Stimulated activated CD8-positive, alpha-beta memory T cell treated with anti-CD3 and anti-CD28 coated beads, Interleukin-12 subunit alpha, Interleukin-12 subunit beta, amount 100 ng/mL, for 24 hours (primary cell): ENCODE data around the gene COLQ.
"Not testable (repeated sequence)": the region's sequence is repeated elsewhere in the genome, so short reads cannot be mapped to it uniquely, and the experiment has no call there.

Experiments used
- DNase-seq: peaks from one replicate; pipeline ENCODE4 v3.0.0-alpha.2; 2020; ENCODE audit errors: extremely low read depth

Gene COLQ

DNA sequence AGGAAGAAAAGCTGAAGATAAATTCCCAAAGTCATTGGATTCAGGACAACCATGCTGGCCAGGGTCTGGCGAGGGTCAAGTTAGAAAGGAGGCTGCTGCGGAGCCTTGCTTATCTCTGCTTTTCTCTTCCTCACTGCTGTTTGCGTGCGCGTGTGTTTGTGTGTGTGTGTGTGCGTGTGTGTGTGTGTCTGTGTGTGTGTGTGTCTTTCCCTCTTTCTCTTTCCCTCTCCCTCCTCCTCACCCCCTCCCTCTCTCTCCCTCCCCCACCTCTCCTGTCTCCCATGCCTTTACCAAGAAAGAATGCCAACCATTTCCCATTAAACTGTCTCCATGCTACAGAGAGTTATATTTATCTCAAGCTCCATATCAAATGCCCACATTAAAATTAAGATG lies at the start of gene COLQ:
Gene COLQ (minus strand): TSS at position 134 of the 393 bp plus-strand sequence. CDS start 81 bp downstream, at position 53.
- DNase-seq, result no peak

DNA sequence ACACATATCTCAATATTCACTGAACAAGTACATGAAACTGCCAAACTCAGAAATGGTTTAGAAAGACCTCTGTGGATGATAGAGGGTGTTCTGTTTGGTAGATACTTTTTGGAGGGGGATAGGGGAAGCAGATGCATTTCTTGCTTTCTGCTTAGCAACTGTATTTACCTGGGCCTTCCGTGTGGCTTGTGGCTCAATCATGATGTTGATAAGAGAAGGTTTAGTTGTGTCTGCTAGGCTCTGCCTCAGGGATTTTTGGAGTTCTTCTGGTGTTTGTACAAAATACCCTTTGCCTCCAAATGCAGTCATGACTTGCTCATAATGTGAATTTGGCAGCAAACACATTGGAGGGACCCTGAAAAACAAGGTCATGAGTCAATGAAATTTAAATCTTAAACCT lies 41.7 kb upstream of the COLQ start:
- DNase-seq, result no peak

DNA sequence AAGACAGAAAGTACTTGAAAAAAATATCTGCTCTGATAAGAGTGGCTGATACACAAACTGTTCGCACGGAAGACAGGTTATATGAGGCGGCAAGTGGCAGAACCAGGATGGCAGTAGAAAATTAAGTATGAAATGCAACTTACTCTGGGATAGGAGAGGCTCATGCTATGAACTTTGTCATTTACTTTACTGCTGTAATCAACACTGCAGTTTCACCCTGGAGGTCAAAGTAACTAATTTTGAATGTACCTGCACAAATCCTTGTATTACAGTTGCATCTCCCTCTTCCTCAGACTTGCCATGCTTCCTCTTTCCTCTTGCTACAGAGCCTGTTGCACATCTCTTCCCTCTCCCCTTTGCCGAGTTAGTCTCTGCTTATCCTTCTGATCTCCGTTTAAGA lies 41.1 kb upstream of the COLQ start:
- DNase-seq, result no peak

DNA sequence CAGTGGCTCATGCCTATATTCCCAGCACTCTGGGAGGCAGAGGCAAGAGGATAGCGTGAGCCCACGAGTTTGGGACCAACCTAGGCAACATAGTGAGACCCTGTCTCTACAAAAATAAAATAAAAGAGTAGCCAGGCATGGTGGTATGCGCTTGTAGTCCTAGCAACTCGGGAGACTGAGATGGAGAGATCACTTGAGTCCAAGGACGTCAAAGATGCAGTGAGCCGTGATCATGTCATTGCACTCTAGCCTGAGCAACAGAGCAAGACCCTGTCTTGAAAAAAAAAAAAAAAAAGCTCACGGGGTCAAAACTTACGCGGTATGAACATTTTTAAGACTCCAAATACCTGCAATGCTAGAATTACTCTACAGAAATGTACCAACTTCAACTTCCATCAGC lies 37.1 kb upstream of the COLQ start:
- DNase-seq, result no peak

DNA sequence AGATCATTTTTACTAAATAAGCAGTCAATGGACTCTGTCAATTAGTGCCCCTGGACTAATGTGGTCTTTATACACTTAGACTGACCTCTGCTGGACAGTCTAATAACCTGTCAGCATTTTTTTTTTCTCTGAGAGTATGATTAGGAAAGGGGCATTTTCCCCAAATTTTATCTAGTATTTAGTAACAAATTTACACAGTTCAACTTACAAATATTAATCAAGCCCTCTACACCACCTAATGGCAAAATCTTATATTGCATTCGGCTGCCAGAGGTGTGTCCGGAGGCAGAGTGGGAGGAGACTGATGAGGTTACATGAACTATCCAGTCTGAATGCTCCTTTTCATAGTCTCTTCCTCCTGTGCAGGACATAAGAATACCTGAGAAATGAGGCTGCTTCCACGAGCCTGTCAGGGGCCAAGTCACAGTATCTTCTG lies 36.0 kb upstream of the COLQ start:
- no peak for DNase-seq

DNA sequence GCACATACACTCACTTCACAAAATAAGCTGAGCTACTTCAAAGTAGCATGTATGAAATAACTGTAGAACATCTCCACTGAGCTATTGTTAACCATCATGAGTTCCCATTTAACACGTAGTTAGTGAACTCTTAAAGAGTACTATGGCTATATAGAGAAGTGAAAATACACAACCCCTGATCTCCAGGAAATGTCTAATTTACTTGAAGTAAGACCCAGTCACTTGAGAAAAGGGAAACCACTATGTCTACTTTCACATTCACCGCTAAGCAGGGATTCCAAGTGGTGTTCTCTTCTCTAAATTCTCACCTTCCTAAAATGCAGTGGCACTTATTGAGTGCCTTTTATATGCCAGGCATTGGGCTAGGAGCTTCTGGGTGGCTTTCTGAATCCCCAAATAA lies 35.0 kb upstream of the COLQ start:
- no peak for DNase-seq

DNA sequence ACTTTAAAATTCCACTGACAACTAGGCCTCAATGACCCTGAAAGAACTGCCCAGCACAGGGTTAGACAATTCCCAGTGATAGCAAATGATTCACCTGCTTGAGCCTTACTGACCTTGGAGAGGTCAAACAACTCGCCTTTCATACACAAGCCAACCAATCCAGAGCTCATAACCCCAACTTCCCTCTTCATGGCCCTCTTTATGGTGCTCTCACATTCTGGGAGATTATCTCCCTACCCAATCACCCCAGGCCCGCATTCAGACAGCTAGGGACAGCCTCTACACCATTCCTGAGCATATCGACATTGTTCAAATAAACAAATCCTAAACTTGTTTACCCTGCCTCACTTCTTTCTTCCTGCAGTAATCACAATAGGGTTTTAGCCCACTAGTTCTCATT lies 32.2 kb upstream of the COLQ start:
- DNase-seq, result no peak

DNA sequence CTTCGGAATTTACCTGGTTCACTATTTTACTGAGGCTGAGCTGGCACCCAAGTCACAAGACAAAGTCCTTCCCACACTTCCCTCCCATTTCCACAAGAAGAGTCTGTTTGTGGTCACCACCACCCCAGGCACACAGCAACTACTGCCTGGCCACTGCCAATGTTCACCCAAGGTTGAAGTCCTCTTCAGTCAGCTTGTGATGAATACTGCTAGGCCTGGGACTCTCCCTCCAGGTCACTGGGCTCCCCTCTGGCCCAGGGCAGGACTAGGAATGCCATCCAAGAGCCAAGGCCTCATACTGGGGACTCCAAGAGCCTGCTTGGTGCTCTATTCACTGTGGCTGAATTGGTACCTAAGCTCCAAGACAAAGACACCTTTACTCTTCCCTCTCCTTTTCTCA lies 30.4 kb upstream of the COLQ start:
- no peak for DNase-seq

DNA sequence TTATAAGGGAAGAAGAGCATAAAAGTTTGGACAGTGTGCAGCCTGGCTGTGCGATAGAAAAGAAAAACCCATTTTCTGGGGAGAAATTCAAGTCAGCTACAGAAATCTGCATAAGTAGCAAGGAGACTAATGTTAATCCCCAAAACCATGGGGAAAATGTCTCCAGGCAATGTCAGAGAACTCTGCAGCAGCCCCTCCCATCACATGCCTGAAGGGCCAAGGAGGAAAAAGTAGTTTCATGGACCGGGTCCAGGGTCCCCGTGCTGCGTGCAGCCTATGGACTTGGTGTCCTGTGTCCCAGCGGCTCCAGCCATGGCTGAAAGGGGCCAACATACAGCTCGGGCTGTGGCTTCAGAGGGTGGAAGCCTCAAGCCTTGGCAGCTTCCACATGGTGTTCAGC lies 28.3 kb upstream of the COLQ start:
- DNase-seq, result no peak

DNA sequence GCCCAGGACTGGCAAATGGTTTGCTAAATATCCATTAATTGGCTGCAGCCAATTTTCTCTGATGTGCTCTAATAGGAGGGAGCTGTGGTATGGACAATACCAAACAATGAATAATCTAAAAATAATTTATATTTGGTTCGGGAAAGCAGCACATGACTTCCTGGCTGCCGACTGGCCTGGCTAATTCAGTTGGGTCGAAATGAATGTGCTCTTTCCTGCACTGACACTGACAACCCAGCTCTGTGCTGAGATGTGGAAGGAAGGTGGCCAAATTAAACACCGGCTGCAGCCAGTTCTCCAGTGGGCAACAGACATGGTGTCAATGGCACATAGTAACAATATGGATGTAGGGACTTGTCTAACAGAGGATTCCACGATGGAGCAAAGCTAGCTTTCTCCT lies 21.1 kb upstream of the COLQ start:
- DNase-seq, result no peak

DNA sequence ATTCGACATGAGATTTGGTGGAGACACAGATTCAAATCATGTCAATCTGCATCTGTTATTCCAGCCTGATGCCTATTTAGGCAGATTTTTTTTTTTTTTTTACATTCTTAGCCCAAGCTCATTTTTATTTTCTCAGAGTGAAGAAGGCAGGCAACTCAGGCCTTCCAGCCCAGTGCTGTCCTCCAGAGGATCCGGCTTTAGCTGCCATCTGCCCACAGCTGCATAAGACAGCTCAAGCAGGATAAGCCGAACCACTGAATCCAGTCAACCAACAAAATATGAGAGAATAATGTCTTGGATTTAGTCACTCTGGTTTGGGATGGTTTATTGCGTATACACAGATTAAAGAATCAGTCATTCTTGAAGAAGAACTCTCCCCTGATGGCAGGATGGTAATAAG lies 19.9 kb upstream of the COLQ start:
- no peak for DNase-seq

DNA sequence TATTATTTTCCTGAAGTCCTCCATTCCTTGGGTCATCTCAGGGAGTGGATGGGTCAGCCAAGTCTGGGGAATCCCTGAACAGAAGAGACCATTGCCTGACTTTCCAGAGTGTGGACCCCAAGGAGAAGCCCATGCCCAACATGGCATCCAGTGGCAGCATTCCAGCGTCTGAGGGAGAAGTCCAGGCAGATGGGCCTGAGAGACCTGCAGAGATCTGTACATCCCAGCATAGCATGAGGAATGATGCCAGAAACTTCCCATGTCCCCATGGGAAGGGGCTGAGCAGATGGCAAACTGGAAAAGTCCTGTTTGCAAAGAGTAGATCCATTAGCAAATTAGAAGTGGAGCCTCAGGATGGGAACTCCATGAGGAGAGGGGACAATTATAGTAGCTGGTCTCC lies 17.6 kb upstream of the COLQ start:
- no peak for DNase-seq

DNA sequence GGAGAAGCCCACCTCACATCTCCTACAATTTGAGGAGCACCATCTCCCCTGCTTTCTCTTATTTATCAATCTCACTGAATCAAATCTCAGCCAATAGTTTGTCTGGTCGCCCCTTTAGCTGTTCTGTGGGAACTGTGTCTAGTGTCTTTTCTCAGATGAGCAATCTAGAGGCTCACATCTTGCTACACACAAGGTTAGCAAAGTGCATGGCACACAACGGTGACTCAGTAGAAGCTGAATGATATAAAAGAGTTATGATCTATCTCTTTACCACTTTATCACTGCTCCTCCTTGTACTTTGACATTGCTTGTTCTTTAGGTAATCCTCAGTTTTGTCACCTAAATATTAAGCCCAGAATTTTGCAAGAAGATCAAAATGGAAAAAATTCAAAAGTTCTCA lies 16.8 kb upstream of the COLQ start:
- DNase-seq, result no peak

DNA sequence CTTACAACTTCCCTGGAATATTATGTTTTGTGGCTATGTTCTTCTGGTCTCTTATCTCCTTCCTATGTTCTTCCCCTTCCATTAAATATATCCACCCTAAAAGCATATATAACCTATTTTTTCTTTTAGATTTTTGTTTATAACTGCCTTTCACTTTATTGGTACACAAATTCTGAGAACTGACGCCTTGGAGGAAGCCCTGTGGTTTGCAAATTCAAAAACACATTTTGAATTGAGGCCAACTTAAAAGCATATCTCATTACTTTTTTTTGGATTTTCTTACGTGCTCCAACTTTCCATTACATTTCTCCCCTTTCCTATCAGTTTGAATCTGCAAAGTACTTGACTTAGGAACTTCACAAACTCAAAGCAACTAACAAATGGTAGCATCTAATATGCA lies 15.3 kb upstream of the COLQ start:
- DNase-seq, result no peak

DNA sequence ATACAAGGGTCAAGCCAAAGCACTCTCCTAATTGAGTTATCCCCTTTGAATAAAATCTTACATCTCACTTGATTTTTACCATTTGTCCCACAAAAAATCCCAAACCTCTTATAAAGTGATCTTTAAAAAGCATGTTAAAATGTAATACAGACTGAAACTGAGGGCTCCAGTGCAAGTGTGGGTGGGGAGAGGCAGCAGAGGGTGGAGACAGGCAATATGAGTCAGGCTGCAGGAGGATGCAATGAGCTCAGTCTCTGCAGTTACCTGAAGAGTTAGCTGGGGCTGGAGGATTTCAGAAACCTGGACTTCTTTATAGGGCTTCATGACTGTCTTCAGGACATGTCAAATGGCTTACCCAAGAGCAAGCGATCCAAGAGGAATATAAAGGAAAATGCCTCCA lies 14.2 kb upstream of the COLQ start:
- DNase-seq, result no peak

DNA sequence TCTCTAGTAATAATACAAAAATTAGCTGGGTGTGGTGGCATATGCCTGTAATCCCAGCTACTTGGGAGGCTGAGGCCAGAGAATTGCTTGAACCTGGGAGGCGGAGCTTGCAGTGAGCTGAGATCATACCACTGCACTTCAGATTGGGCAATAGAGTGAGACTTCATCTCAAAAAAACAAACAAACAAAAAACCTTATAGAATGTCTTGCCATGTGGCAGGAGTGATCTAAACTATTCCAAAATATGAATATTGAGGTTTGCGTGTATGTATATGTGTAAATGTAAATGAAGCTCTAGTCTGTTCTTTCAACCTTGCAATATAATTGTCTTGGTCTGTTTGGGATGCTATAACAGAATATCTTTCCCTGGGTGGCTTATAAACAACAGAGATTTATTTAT lies 11.1 kb upstream of the COLQ start:
- not testable (repeated sequence) for DNase-seq

DNA sequence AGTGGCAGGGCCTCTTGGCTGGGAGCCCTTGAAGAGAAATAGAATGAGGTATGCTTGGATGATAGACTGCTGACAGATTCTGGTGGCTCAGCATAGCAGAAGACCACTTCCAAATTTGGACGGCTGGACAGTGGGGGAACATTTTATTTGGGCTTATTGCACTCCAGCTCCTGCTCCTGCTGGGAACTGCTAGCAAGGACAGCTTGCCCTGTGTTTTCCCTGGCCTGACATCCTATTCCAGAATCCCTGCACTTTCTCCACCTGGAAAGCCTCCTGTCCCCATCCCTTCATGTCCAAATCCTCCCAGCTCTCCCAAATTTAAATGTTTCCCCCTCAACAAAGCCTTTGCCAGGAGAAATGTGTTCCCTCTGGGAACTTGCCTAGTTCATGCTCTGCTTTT lies 9.8 kb upstream of the COLQ start:
- DNase-seq, result no peak

DNA sequence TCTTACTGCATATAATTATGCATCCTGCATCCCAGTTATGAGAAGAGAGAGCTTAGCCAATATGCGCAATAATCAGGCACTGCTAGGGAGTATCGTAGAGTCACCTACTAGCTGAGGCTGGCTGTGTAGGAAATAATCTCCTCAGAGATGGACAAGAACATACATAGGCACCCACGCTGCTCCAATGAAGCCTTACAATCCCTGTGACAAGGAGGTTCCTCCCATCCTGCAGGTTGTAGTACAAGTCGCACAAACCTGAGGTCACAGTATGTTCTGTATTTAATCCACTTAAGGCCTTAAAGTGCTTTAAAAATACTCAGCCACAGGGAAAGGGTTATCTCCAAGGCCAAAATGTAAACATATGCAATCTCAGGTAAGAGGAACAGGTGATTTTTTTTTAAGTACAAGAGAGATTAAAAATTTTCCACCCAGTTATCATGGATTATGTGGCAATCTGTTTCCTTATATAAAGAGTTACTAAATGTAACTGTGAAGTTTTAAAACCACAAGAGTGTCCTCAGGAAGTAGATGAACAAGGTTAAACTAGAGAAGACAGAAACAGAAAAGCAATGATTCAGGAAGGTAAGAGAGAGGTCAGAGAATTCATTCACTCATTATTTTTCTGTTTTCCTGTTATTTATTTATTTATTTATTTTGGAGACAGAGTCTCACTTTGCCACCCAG lies 7.5 kb upstream of the COLQ start:
- no peak for DNase-seq

DNA sequence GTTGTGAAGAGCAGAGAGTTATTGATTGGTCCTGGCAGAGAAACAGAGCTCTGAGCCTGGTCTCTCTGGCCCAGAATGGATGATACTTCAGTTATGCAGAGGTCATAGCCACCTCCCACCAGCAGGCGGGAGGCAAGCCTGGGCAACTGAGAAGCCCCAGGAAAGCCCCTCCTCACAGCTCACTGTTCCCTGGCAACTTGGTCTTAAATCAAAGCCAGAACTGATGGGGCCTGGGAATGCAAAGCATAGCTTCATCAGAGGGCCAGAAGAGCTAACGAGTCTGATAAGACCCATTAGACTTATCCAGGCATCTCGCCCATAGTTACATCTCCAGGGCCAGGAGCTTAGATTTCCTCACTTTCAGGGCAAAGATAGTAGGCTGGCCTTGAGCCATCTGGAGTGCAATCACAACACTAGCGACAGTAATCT lies 5.5 kb upstream of the COLQ start:
- DNase-seq, result no peak

DNA sequence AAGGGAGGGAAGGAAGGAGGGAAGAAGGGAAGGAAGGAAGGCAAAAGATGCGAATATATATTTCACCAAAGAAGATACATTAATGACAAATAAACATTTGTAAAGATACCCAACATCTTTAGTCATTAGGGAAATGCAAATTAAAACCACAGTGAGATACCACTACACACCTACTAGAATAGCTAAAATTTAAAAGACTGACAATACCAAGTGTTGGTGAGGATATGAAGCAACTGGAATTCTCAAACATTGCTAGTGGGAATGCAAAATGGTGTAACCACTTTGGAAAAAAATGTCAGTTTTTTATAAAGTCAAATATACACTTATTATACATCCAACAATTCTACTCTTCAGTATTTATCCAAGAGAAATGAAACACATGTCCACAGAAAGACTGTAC lies 4.3 kb upstream of the COLQ start:
- DNase-seq, result no peak

DNA sequence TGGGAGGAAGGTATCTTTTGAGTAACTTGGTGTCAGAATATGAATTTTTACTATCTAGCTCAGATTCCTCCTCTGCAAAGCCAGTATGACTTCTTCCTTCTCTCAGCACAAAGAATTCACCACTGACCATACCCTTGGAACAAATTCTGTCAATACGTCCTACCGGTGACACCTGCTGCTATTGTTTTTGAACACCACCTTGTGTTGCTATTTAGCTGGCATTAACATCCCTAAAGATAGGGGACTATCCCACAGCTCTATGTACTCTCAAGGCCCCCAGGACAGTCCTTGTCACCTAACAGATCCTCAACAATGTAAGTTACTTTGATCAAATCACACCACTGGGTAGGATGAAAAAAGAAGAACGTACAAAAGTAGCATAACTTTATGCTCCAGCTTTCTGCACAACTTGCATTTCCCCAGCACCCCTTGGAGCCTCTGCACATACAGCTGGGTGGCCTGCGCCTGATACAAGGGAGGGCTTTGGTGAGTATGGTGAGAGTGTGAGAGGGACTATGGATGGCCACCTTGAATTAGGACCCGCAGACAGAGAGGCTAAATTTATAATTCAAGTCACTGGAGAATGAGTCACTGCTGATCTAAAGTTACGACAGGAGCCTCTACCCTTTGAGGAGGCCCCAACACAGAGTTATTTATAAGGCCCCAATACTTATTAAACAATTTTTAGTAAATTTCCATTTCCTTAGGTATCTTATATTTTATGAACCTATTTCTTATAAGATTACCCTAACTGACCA lies 2.3 kb upstream of the COLQ start:
- no peak for DNase-seq

DNA sequence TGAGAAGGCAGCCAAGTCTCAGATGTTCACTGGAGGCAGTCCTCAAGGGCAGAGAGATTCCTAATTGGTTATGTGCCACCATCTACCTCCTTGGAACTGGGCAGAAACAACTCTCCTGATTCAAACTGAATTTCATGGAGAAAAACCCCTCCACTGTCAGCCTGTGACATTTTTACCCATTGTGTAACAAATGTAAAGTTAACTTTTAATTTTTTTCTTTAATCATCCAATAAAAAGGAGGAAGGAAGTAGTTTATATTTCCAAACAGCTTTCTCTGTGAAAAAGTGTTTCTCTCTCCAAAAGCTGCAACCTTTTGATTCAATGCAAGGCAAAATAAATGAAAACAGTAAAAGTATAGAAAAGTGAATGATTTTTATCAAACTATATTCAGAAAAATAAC lies 510 bp upstream of the COLQ start:
- no peak for DNase-seq

DNA sequence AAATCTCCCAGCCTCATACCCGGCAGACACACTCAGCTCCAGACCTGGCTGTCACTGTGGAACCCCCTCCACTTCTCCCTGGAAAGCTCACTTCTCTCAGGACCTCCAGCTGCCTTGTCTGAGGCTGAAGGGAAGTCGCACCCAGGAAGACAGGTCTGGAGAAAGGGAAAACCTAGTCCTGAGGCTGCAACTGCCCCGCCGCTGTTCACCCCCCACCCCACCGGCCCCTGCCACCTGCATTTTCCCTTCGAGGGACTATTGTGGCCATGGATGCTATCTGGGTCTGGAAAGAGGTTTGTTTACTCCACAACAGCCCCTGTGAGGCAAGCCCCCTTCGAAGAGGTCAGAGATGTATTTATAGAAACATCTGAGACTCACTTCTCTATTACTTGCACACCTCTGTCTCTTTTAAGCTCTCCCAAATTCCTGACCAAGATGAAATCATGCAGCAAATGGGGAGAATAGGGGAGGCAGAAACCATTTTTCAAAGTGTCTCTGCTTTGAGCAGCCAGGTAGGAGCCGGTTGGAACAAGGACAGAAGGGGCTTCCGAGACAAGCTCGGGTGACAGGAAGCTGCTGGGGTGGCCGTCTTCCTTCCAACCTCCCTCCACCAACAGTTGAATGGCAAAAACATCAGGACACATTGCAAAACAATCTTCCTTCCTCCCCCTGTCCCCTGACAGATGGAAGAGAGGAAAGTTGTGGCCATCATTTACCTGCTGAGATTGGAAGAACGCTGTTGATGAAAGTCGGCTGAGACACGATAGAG lies 518 bp downstream of the COLQ start:
- no peak for DNase-seq
